Measurements from ENCODE around the gene ZSWIM1.

ZSWIM1 gene

GRCh38 chr20:45880988-45881788 is at the start of gene ZSWIM1:
Gene ZSWIM1 (plus strand): TSS chr20:45881227. CDS start chr20:45882593, 1,366 bp downstream.
- TF ChIP-seq POLR2A (IDR thresholded peaks at IDR 0.05; ENCODE audit: low read length) (peak; percentile 97), GATA1 (IDR thresholded peaks at IDR 0.05; ENCODE audit: low read depth, low read length) (no peak)
- DNase-seq, result peak; percentile 99 to 100

DNA sequence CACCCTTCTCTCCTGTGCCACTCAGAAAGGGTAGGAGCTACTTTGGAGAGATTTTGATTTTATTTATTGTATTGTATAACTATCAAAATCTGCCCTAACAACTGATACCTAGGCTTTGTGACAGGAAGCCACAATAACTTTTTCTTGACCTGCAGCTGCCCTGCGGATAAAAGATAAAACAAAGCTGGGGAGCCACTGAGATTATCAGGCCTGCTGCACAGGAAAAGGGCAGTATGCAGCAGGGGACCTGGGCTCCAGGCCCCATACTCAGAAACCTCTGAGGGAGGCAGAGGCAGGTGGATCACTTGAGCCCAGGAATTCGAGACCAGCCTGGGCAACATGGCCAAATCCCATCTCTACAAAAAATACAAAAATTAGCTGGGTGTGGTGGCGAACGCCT is 48.4 kb upstream of the ZSWIM1 start:
- TF ChIP-seq POLR2A (IDR thresholded peaks at IDR 0.05; ENCODE audit: low read length), result no peak
- no peak for DNase-seq

GRCh38 chr20:45833030-45833882 is 47.8 kb upstream of the ZSWIM1 start, which contains the start of gene SNX21:
Gene SNX21 (plus strand): TSS chr20:45833799. CDS start chr20:45833920, 121 bp downstream.
- DNase-seq, result peak; percentile 16 to 59
- TF ChIP-seq POLR2A (IDR thresholded peaks at IDR 0.05; ENCODE audit: low read length), result no peak

DNA sequence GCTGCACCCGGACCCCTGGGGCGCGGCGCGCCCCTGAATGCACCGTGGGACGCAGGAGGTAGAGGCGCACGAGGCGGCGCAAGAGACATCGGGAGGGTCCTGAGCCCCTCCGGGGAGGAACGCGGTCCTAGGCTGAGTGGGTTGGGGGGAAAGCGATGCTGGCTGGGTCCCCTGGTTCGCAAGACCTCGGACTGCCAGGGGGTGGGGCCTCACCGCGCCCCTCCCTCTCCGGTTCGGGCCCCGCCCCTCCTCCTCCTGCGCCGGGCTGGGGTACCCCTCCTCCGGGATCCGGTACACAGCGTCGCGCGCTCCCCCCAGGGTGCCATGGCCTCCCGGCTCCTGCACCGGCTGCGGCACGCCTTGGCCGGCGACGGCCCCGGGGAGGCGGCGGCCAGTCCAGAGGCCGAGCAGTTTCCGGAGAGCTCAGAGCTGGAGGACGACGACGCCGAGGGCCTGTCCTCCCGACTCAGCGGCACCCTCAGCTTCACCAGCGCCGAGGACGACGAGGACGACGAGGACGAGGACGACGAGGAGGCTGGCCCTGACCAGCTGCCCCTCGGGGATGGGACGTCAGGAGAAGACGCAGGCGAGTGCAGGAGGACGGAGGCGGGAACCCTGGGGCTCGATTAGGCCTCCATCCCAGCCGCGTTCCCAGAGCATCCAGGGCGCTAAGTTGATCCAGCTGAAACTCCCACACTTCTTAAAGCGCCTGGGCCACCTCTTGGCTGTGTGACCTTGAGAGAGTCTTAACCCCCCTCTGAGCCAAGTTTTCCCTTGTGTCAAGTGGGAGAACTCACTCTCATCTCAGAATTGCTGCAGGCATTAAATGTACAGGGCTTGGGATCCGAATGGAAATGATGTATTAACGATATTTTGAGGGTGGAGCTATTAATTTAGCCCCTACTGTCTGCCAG is 46.9 kb upstream of the ZSWIM1 start:
- peak; percentile 13 to 40 for DNase-seq
- TF ChIP-seq POLR2A (IDR thresholded peaks at IDR 0.05; ENCODE audit: low read length), result no peak
- TF ChIP-seq GATA1 (IDR thresholded peaks at IDR 0.05; ENCODE audit: low read depth, low read length), result no peak

DNA sequence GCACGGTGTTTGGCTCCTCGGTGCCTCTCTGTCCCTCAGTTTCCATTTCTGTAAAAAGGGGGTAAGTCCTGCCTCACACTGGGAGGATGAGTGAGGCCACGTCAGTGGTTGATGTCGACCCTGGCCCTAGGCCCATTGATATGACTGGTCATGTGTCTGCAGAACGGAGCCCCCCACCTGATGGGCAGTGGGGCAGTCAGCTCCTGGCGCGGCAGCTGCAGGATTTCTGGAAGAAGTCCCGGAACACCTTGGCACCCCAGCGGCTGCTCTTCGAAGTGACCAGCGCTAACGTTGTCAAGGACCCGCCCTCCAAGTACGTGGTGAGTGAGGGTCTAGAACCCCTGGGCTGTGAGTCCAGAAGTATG is 46.2 kb upstream of the ZSWIM1 start:
- no peak for TF ChIP-seq GATA1 (IDR thresholded peaks at IDR 0.05; ENCODE audit: low read depth, low read length)
- no peak for TF ChIP-seq POLR2A (IDR thresholded peaks at IDR 0.05; ENCODE audit: low read length)
- no peak for DNase-seq

DNA sequence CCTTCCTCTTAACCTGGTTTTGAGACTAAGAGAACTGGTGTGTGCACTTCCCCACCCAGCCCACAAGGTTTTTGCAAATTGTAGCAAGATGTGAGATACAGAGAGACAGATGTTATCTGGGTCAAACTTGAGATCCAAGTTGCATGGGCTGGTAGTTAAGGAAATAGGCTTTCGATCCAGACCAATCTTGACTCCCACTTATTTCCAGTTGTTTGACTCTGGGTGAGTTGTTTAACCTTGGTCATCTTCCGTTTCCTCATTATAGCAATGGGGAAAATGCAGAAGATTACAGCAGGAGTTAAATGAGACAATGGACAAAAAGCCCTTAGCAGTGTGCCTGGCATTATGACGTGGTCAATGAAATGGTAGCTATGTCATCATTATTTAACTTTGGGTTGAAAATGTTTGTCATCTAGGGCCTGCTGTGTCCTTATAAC is 45.7 kb upstream of the ZSWIM1 start:
- TF ChIP-seq POLR2A (IDR thresholded peaks at IDR 0.05; ENCODE audit: low read length), result no peak
- no peak for TF ChIP-seq GATA1 (IDR thresholded peaks at IDR 0.05; ENCODE audit: low read depth, low read length)
- DNase-seq, result peak in 1 of 2 experiments; percentile 26

GRCh38 chr20:45835825-45836224 is 45.2 kb upstream of the ZSWIM1 start:
- no peak for TF ChIP-seq GATA1 (IDR thresholded peaks at IDR 0.05; ENCODE audit: low read depth, low read length)
- TF ChIP-seq POLR2A (IDR thresholded peaks at IDR 0.05; ENCODE audit: low read length), result no peak

GRCh38 chr20:45836841-45837240 is 44.2 kb upstream of the ZSWIM1 start:
- peak; percentile 70 to 89 for DNase-seq
- no peak for TF ChIP-seq GATA1 (IDR thresholded peaks at IDR 0.05; ENCODE audit: low read depth, low read length)
- TF ChIP-seq POLR2A (IDR thresholded peaks at IDR 0.05; ENCODE audit: low read length), result no peak

More at GRCh38 chr20:45835825-45836224, 45.2 kb upstream of the ZSWIM1 start:
- peak; percentile 72 to 83 for DNase-seq

- DNase-seq, result no peak
These were observed 40.3 kb upstream of the ZSWIM1 start for GRCh38 chr20:45840700-45841198.

DNA sequence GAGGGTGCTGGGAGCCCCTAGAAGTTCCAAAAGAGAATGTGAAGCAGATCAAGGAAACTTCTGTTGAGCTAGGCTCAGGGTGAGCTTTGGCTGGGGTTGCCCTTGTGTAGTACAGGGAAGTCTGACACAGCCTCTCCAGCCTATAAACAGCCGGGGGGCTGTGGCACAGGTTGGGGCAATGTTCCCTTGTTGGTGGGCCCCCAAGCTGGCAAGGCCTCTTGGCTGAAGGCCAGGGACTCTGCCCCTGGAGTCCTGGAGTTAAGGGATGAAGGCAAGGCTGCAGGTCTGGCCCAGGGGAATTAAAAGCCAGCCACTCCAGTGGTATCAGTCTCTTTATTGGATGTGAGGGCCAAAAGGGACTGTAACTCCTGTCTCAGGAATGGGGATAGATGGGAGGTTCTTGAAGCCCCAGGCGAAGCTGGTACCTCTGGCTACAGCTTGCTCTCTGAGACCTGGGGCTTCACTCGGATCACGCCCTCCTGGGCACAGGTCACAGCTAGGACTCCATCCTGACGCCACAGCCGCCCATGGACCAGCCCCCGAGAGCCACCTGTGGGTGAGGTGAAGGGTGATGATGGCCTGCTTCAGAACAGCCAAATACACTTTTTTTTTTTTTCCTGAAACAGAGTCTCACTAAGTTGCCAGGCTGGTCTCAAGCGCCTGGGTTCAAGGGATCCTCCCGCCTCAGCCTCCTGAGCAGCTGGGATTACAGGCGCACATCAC is 39.5 kb upstream of the ZSWIM1 start:
- no peak for TF ChIP-seq POLR2A (IDR thresholded peaks at IDR 0.05; ENCODE audit: low read length)
- TF ChIP-seq GATA1 (IDR thresholded peaks at IDR 0.05; ENCODE audit: low read depth, low read length), result no peak
- DNase-seq, result no peak

More at GRCh38 chr20:45840700-45841198, 40.3 kb upstream of the ZSWIM1 start:
- no peak for TF ChIP-seq POLR2A (IDR thresholded peaks at IDR 0.05; ENCODE audit: low read length)
- no peak for TF ChIP-seq GATA1 (IDR thresholded peaks at IDR 0.05; ENCODE audit: low read depth, low read length)

- DNase-seq, result no peak
- no peak for TF ChIP-seq GATA1 (IDR thresholded peaks at IDR 0.05; ENCODE audit: low read depth, low read length)
- TF ChIP-seq POLR2A (IDR thresholded peaks at IDR 0.05; ENCODE audit: low read length), result no peak
These were observed 38.7 kb upstream of the ZSWIM1 start for GRCh38 chr20:45842169-45842812.

- DNase-seq, result no peak
- TF ChIP-seq POLR2A (IDR thresholded peaks at IDR 0.05; ENCODE audit: low read length) (no peak), GATA1 (IDR thresholded peaks at IDR 0.05; ENCODE audit: low read depth, low read length) (no peak)
These were observed 37.5 kb upstream of the ZSWIM1 start for GRCh38 chr20:45843506-45843905.
